Lung microvascular endothelial cell (primary cell): ENCODE results near the gene SLC9A2. TPM values are rescaled to one million over a fixed set of nuclear protein-coding genes. Genes with fewer than 3 reads are reported as not detected.

Experiments used
- DNase-seq, 2 donors: peaks; one replicate each; pipeline versions ENCODE4 v3.0.0 to v3.0.0-alpha.2; 2010; ENCODE audit warnings: low read depth in 2 of 2
- total RNA-seq: library from RNA; depleted of rRNA; stranded (reverse); fragments of >200 nt; gene quantifications from 2 replicates; pipeline ENCODE4 v1.2.1, GENCODE V29; 2014

Gene SLC9A2
- under 0.01 TPM in 1 of 2 replicates, not detected in the other for total RNA-seq

- DNase-seq = peak; percentile 6 to 36
Observed at GRCh38 chr2:102619414-102620319, at the start of gene SLC9A2. TSS of gene SLC9A2 (plus strand) at chr2:102619553. CDS start at chr2:102619849, 296 bp downstream.

DNA sequence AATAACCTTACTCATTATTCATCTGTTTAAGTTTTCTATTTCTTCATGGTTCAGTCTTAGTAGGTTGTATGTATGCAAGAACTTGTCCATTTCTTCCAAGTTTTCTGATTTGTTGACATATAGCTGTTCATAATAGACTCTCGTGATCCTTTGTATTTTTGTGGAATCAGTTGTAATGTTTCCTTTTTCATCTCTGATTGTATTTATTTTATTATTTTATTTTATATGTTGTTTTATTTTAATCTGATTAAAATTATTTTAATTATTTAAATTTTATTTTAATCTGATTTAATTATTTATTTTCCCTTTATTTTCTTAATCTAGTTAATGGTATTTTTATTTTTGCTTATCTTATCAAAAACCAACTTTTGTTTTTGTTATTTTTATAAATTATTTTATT is 43.5 kb upstream of the SLC9A2 start:
- no peak for DNase-seq

DNA sequence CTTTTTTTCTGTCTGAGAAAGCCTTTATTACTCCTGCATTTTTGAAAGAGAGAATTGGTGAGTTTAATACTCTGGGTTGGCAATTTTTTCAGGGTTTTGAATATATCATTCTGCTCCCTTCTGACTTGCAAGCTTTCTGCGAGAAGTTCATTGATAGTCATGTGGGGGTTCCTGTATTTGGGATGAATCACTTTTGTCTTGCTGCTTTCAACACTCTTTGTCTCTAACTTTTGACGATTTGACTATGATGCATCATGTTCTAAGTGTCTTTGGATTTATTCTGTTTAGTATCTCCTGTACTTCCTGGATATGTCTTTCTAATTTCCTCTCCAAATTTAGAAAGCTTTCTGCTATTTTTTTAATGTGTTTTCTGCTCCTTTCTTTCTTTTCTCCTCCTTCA is 41.0 kb upstream of the SLC9A2 start:
- DNase-seq = no peak

GRCh38 chr2:102581911-102582310 is 37.4 kb upstream of the SLC9A2 start:
- no peak for DNase-seq

DNA sequence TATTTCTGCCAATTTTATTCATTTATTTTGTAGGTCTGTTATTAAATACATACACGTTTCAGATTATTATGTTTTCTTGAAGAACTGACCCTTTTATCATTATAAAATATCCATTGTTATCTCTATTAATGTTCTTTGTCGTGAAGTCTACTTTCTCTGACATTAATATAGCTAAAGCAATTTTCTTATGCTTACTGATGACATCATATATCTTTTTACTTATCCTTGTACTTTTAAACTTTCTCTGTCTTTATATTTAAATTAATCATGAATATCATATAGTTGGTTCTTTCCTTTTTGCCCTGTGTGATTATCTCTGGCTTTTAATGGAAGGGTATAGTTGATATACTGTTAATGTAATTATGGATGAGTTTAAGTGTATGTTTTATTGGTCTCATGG is 36.5 kb upstream of the SLC9A2 start:
- no peak for DNase-seq

GRCh38 chr2:102585847-102586404 is 33.4 kb upstream of the SLC9A2 start:
- DNase-seq = no peak

GRCh38 chr2:102588213-102588939 is 31.0 kb upstream of the SLC9A2 start:
- no peak for DNase-seq

- no peak for DNase-seq
Observed at GRCh38 chr2:102589444-102589843, 29.9 kb upstream of the SLC9A2 start.

GRCh38 chr2:102591491-102592045 is 27.8 kb upstream of the SLC9A2 start:
- no peak for DNase-seq

GRCh38 chr2:102592601-102593000 is 26.8 kb upstream of the SLC9A2 start:
- DNase-seq = peak; percentile 32 to 39

DNA sequence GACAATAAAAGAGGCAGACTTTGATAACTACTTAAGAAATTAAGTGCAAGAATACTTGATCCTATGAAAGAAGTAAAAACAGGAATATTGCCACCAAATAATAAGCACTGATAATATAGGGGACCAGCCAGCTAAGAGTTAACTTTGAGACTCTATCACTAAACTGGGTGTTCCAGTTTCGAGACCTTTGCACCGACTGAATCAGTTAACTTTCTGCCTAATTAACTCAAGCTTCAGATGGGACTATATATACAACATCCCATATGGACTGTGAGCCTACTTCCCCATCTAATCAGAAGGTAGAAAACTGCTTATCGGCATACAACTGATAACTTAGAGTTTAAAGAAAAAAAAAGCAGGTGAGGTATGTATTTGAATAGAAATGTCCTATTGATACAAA is 25.8 kb upstream of the SLC9A2 start:
- no peak for DNase-seq

DNA sequence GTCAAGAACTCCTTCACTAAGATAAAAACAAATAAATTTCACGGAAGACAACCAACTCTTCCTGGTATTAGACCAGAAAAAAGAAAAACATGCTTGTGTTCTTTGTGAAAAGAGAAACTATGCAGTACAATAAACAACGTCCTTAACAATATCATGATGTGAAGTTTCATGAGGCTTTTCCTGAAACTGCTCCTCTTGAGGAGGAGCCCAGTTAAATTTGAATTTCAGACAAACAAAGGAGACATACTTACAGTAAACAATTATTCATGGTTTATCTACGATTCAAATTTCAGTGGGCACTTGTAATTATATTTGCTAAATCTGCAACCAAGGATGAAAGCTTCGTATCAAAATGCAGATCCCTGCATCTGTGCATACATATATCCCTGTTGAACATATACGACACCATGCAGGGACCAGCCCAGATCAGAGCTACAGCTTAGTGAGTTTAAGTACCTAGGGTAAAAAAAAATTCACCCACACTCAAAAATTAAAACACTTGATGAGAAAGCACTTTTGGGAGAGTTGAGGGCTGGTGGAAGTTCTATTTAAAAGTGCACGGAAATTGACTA is 24.8 kb upstream of the SLC9A2 start:
- no peak for DNase-seq

DNA sequence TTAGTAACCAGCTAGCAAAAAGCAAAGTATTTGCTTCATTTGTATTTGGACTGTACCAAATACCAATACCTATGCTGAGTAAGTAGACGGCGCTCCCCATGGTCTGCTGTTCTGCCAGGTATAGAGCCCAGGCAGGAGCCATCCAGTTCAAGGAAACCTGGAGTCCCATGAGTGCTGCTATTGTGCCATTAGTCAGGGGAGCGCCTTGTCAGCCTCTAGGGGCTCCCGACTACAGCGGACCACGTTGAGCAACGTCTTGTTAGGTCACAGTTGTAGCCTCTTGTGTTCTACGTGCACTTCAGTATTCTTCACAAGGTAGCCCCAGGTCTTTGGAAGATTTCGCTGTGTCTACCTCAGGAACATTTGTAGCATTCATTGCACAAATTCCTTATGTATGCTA is 21.6 kb upstream of the SLC9A2 start:
- DNase-seq = no peak

DNA sequence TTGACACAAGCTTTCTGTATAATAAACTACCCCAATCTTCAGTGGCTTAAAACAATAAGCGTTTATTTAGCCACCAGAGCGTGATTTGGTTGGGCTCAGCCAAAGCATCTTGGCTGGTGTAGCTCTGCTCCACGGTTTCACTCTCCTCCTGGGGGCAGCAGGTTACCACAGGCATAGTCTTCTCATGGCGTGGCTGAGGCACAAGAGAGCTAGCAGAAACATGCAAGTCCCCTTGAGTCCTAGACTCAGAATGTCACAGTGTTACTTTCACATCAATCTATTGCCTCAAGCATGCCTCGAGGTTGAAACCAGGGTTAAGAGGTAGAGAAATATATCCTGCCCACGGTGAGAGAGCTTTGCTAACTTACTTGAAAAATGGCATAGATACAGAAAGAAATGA is 19.9 kb upstream of the SLC9A2 start:
- DNase-seq = no peak

GRCh38 chr2:102601730-102602129 is 17.6 kb upstream of the SLC9A2 start:
- DNase-seq = no peak

DNA sequence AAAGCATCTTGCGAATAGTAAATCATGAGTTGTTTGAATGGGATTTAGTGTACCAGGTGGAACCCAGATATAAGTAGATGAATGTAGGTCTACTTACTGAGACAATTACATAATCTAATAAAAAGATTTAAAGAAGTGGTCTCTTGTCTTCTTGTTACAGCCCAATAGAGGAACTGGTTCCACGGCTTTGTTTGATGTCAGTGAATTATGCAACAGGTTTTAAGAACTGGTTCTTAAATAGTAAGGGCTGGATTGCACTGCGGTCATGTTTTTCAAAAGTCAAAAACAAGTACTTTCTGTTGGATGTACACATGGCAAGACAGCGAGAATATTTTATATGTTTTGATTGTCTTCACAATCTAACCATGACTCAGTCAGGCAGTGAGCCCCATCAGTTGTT is 15.4 kb upstream of the SLC9A2 start:
- no peak for DNase-seq

GRCh38 chr2:102604769-102605168 is 14.6 kb upstream of the SLC9A2 start:
- DNase-seq = no peak

DNA sequence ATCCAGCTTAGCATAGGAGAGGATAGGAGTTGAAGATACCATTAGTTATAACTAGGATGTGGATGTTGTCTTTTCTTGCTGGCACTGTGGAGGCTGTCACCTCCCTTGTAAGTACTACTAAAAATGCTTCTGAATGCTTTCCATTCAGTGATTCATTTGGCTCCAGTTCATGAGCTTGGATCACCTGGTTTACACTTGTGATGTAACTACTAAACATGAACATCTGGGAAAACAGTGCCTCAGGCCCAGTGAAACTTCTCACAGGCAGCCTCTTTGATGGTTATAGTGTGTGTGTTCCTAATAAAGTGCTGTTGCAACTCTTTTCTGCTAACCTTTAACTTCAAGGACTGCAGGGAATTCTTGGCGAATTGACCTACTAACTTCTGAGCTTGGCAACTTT is 13.0 kb upstream of the SLC9A2 start:
- DNase-seq = no peak

DNA sequence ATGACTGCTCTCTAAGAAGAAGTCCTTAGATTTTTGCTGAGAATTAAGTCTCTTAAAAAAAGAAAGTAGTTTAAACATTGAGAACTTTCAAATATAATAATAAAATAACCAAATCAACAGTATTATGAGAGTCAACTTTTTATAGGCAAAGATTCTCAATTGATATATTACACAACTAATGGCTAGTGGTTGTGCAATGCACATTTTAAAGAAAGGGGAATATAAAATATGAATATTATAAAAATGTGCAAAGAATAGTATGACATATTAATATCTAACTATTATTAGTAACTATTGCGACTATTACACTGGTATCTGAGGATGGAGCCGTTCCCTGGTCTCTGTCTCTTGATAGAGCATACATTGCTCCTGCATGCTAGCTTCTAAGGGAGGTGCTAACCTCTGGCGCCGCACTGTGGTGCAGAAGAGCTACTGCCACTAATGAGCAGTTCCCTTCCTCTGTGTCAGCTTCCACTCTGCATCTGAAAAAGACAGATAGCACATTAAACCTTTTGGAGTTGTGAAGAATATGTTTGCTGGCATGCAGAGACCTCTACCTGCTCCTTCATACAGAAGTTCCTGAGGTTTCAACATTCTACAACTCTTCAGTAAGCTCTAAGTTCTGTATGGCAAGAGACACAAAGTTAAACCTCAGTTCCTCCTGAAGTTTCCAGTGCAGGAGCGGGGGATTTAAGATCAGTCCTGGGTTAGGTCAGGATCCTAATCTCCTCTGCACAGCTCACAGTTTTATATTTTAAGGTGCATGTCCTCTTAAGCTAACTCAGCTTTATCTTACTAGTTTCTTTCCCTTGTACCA is 3.5 kb upstream of the SLC9A2 start:
- peak; percentile 73 to 77 for DNase-seq

- DNase-seq = peak; percentile 10 to 16
Observed at GRCh38 chr2:102618452-102619413, 620 bp upstream of the SLC9A2 start.
